IPS-15b (cell line): ENCODE measurements around the gene ETV6.

Source experiments
- H3K27me3 ChIP-seq: one replicate; pipeline ENCODE4 v1.6.1; 2013; ENCODE audit warnings: low read length; ENCODE audit not compliant: control insufficient read depth, insufficient read depth
- H3K36me3 ChIP-seq: one replicate; pipeline ENCODE4 v1.6.1; 2013; ENCODE audit warnings: low read length; ENCODE audit not compliant: control insufficient read depth, insufficient read depth
- H3K4me1 ChIP-seq: one replicate; pipeline ENCODE4 v1.6.1; 2013; ENCODE audit warnings: mild to moderate bottlenecking, low read length; ENCODE audit not compliant: control insufficient read depth, insufficient read depth
- H3K4me3 ChIP-seq: one replicate; pipeline ENCODE4 v1.5.1; 2013; ENCODE audit warnings: low read depth, low read length
- H3K9ac ChIP-seq: one replicate; pipeline ENCODE4 v1.6.1; 2013; ENCODE audit warnings: low read depth, mild to moderate bottlenecking, low read length
- H3K9me3 ChIP-seq: one replicate; pipeline ENCODE4 v1.6.1; 2013; ENCODE audit warnings: mild to moderate bottlenecking, low read length; ENCODE audit not compliant: control insufficient read depth, insufficient read depth

Gene ETV6

GRCh38 chr12:11884706-11885105, 235.2 kb downstream of the ETV6 start:
- no peaks in the 10 kb centered on the region for H3K4me1 ChIP-seq
- no peaks in the 10 kb centered on the region for H3K27me3 ChIP-seq
- H3K4me3 ChIP-seq = no peak overlapping the region
- no peaks in the 10 kb centered on the region for H3K36me3 ChIP-seq
- H3K9ac ChIP-seq = no peak overlapping the region
- H3K9me3 ChIP-seq = no peaks in the 10 kb centered on the region

GRCh38 chr12:11885261-11886038, 236.0 kb downstream of the ETV6 start:
- no peak overlapping the region for H3K4me3 ChIP-seq
- no peaks in the 10 kb centered on the region for H3K27me3 ChIP-seq
- no peaks in the 10 kb centered on the region for H3K9me3 ChIP-seq
- no peaks in the 10 kb centered on the region for H3K36me3 ChIP-seq
- no peak overlapping the region for H3K9ac ChIP-seq
- no peaks in the 10 kb centered on the region for H3K4me1 ChIP-seq

- Histone ChIP-seq H3K36me3 (no peaks in the 10 kb centered on the region), H3K27me3 (no peaks in the 10 kb centered on the region)
Measured at GRCh38 chr12:11886339-11886738, 236.9 kb downstream of the ETV6 start.

GRCh38 chr12:11888029-11888428, 238.6 kb downstream of the ETV6 start:
- no peaks in the 10 kb centered on the region for H3K36me3 ChIP-seq
- no peaks in the 10 kb centered on the region for H3K4me1 ChIP-seq
- H3K9ac ChIP-seq = no peak overlapping the region
- H3K9me3 ChIP-seq = no peaks in the 10 kb centered on the region
- no peak overlapping the region for H3K4me3 ChIP-seq
- no peaks in the 10 kb centered on the region for H3K27me3 ChIP-seq

More at GRCh38 chr12:11886339-11886738, 236.9 kb downstream of the ETV6 start:
- H3K9ac ChIP-seq = no peak overlapping the region
- H3K4me3 ChIP-seq = no peak overlapping the region
- H3K4me1 ChIP-seq = no peaks in the 10 kb centered on the region
- no peaks in the 10 kb centered on the region for H3K9me3 ChIP-seq

- no peak overlapping the region for H3K9ac ChIP-seq
- H3K4me1 ChIP-seq = no peaks in the 10 kb centered on the region
- H3K4me3 ChIP-seq = no peak overlapping the region
- H3K36me3 ChIP-seq = no peaks in the 10 kb centered on the region
- H3K9me3 ChIP-seq = no peaks in the 10 kb centered on the region
- H3K27me3 ChIP-seq = no peaks in the 10 kb centered on the region
Measured at GRCh38 chr12:11891346-11891745, 241.9 kb downstream of the ETV6 start.

- Histone ChIP-seq H3K27me3 (no peaks in the 10 kb centered on the region), H3K9ac (no peak overlapping the region), H3K36me3 (no peaks in the 10 kb centered on the region), H3K9me3 (no peaks in the 10 kb centered on the region), H3K4me1 (no peaks in the 10 kb centered on the region), H3K4me3 (no peak overlapping the region)
Measured at GRCh38 chr12:11891754-11892386, 242.4 kb downstream of the ETV6 start.

- H3K36me3 ChIP-seq = no peaks in the 10 kb centered on the region
- no peaks in the 10 kb centered on the region for H3K4me1 ChIP-seq
- H3K4me3 ChIP-seq = no peak overlapping the region
- no peaks in the 10 kb centered on the region for H3K9me3 ChIP-seq
- H3K27me3 ChIP-seq = no peaks in the 10 kb centered on the region
- H3K9ac ChIP-seq = no peak overlapping the region
Measured at GRCh38 chr12:11893998-11894397, 244.5 kb downstream of the ETV6 start.

GRCh38 chr12:11894890-11895289, 245.4 kb downstream of the ETV6 start:
- Histone ChIP-seq H3K9ac (no peak overlapping the region), H3K4me1 (no peaks in the 10 kb centered on the region), H3K27me3 (no peaks in the 10 kb centered on the region), H3K9me3 (no peaks in the 10 kb centered on the region), H3K36me3 (no peaks in the 10 kb centered on the region), H3K4me3 (no peak overlapping the region)

- H3K4me1 ChIP-seq = no peaks in the 10 kb centered on the region
- H3K4me3 ChIP-seq = no peak overlapping the region
- H3K9ac ChIP-seq = no peak overlapping the region
- H3K9me3 ChIP-seq = no peaks in the 10 kb centered on the region
- H3K36me3 ChIP-seq = no peaks in the 10 kb centered on the region
- H3K27me3 ChIP-seq = no peaks in the 10 kb centered on the region
Measured at GRCh38 chr12:11895421-11896078, 246.1 kb downstream of the ETV6 start.

- Histone ChIP-seq H3K9me3 (no peaks in the 10 kb centered on the region), H3K9ac (no peak overlapping the region), H3K27me3 (no peaks in the 10 kb centered on the region), H3K4me3 (no peak overlapping the region), H3K36me3 (no peaks in the 10 kb centered on the region), H3K4me1 (no peaks in the 10 kb centered on the region)
Measured at GRCh38 chr12:11896417-11896929, 247.0 kb downstream of the ETV6 start.

GRCh38 chr12:11897923-11898322, 248.4 kb downstream of the ETV6 start:
- Histone ChIP-seq H3K4me1 (no peaks in the 10 kb centered on the region), H3K4me3 (no peak overlapping the region), H3K27me3 (no peaks in the 10 kb centered on the region), H3K9ac (no peak overlapping the region), H3K36me3 (no peaks in the 10 kb centered on the region), H3K9me3 (no peaks in the 10 kb centered on the region)
